Measurements from ENCODE around the gene NDUFA13.

DNA sequence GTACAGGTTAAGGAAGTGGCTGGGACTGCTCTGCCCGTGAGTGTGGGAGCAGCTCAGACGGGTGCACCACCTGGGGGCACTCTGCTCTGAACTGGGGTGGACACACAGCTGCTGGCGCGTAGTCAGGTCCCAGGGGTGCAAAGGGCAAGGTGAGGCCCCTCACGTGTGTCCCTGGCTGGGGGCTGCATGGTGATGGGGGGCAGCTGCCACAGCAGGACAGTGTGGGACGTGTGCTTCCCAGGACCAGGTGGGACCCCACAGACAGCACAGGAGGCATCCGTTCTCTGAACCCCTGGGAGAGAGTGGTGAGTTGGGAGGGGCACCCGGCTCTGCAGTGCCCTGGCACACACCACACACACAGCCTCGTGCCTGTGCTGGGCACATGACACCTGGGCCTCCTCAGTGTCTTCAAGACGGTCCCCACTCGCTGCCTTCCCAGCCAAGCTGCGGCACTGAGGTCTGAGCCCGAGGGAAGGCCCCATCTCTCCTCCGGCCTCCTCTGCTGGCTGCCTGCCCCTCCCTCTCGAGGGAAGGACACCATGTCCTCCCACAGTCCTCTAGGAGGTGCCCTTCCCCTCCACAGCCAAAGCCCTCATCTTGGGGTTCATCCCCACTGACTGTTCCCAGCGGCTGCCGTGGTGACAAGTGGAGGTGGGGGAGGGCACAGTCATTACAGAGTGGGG, 46.8 kb downstream of the NDUFA13 start:
- TF ChIP-seq, protein P1, sequence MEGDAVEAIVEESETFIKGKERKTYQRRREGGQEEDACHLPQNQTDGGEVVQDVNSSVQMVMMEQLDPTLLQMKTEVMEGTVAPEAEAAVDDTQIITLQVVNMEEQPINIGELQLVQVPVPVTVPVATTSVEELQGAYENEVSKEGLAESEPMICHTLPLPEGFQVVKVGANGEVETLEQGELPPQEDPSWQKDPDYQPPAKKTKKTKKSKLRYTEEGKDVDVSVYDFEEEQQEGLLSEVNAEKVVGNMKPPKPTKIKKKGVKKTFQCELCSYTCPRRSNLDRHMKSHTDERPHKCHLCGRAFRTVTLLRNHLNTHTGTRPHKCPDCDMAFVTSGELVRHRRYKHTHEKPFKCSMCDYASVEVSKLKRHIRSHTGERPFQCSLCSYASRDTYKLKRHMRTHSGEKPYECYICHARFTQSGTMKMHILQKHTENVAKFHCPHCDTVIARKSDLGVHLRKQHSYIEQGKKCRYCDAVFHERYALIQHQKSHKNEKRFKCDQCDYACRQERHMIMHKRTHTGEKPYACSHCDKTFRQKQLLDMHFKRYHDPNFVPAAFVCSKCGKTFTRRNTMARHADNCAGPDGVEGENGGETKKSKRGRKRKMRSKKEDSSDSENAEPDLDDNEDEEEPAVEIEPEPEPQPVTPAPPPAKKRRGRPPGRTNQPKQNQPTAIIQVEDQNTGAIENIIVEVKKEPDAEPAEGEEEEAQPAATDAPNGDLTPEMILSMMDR (IDR thresholded peaks at IDR 0.05; ENCODE audit: insufficient read depth, low read length, poor library complexity, severe bottlenecking), result no peak
- TF ChIP-seq EZH2phosphoT487 (conservative IDR thresholded peaks at IDR 0.05; ENCODE audit: low read length), result no peak
